BE2C (cell line): ENCODE data around the gene CAV1.

Experiments used
- DNase-seq: peaks from one replicate; pipeline ENCODE4 v3.0.0-alpha.2; 2020
- H3K27me3 ChIP-seq: fragments of 250-450 bp; sonication (Bioruptor Pico); 2 replicates; pipeline ENCODE4 v1.5.1; 2020; ENCODE audit warnings: mild to moderate bottlenecking
- H3K36me3 ChIP-seq: fragments of 250-450 bp; sonication (Bioruptor Pico); 2 replicates; pipeline ENCODE4 v1.5.1; 2020; ENCODE audit warnings: mild to moderate bottlenecking
- H3K4me1 ChIP-seq: fragments of 250-450 bp; sonication (Bioruptor Pico); 2 replicates; pipeline ENCODE4 v1.5.1; 2020
- H3K4me3 ChIP-seq: 2 replicates; pipeline ENCODE4 v1.5.1; 2011; ENCODE audit warnings: low read depth, low read length
- H3K9me3 ChIP-seq: fragments of 250-450 bp; sonication (Bioruptor Pico); 2 replicates; pipeline ENCODE4 v1.5.1; 2020
- TF ChIP-seq, protein P1 (sequence below): IDR thresholded peaks from 2 replicates; pipeline ENCODE4 v1.5.1; 2012; ENCODE audit warnings: mild to moderate bottlenecking, low read depth, low read length

CAV1 gene

DNA sequence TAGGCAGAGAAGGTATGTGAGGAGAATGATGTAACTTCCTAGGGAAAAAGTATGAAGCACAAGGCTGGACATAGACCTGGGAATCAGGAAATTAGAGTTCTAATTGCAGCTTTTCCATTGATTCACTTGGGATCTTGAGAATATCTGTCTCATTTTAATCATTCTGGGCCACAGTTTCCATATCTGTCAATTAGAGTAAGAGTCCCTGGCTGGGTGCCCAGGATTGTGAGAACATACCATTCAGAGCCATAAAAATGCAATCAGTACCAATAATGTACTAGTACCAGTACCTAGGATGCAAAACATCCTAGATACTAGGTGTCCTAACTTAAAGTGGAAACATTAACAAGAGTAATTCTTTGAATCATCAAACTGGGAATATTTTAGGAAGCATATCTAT, 29.6 kb downstream of the CAV1 start:
- no peak for DNase-seq
- Histone ChIP-seq H3K4me1 (no peaks in the 10 kb centered on the region), H3K9me3 (no peaks in the 10 kb centered on the region), H3K4me3 (no peak overlapping the region), H3K36me3 (no peaks in the 10 kb centered on the region), H3K27me3 (no peaks in the 10 kb centered on the region)
- TF ChIP-seq, protein P1, sequence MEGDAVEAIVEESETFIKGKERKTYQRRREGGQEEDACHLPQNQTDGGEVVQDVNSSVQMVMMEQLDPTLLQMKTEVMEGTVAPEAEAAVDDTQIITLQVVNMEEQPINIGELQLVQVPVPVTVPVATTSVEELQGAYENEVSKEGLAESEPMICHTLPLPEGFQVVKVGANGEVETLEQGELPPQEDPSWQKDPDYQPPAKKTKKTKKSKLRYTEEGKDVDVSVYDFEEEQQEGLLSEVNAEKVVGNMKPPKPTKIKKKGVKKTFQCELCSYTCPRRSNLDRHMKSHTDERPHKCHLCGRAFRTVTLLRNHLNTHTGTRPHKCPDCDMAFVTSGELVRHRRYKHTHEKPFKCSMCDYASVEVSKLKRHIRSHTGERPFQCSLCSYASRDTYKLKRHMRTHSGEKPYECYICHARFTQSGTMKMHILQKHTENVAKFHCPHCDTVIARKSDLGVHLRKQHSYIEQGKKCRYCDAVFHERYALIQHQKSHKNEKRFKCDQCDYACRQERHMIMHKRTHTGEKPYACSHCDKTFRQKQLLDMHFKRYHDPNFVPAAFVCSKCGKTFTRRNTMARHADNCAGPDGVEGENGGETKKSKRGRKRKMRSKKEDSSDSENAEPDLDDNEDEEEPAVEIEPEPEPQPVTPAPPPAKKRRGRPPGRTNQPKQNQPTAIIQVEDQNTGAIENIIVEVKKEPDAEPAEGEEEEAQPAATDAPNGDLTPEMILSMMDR = no peak

DNA sequence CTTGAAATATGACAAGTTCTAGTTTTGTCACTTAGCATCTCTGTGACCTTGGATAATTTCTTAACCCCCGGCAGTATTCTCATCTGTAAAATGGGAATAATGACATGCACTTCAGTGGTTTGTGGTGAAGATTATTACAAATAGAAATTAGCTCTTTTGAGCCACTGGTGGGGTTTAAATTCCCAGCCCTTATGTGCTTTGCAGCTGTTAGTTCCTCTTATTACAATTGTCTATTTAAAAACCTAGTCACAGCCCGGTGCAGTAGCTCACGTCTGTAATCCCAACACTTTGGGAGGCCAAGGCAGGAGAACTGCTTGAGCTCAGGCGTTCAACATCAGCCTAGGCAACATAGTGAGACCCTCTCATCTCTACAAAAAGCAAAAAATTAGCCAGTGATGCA, 30.1 kb downstream of the CAV1 start:
- H3K36me3 ChIP-seq = no peaks in the 10 kb centered on the region
- TF ChIP-seq, protein P1 = no peak
- no peaks in the 10 kb centered on the region for H3K9me3 ChIP-seq
- H3K4me1 ChIP-seq = no peaks in the 10 kb centered on the region
- H3K27me3 ChIP-seq = no peaks in the 10 kb centered on the region
- no peak overlapping the region for H3K4me3 ChIP-seq
- no peak for DNase-seq

DNA sequence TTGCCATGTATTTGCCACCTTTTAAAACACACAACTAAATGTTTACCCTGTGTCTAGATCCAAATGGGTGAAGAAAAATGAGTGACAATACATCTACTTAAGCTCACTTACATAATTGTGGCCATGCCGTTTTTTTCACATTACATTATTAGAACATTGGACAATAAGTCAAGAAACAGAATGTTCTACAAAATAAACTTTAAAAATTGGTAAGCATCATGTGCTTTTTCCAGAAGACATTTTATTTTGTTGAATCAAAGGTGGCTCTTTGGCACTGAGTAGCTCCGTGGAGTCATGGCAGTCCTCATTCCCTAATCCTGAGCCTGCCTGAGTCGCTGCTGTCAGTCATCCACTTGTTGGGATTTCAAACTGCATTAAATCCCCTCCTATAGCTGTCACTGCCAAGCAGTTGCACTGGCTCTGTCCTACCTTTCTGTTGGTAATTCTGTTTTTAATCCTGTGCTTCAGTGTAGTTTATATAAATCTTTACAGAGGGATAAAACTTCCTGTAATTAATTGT, 32.3 kb downstream of the CAV1 start:
- Histone ChIP-seq H3K4me1 (no peaks in the 10 kb centered on the region), H3K4me3 (no peak overlapping the region), H3K36me3 (no peaks in the 10 kb centered on the region), H3K9me3 (no peaks in the 10 kb centered on the region), H3K27me3 (no peaks in the 10 kb centered on the region)
- TF ChIP-seq, protein P1 = no peak
- DNase-seq = no peak

DNA sequence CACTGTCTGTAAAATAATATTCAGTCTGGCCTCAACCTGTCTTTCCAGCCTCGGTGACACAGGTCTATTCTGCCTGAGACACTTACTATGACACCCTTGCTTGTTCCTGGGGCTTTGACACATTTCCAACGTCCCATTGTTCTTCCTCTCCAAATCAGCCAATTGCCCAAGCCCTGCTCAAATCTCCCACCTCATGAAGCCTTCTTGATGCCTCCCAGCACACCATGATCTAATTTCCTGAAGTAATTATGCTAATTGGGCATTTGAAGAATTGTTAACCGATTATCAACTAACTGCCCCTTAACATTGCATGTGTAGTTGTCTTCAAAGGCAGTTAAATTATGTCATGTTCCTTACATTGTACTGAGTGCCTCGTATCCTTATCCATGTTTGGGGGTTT, 33.1 kb downstream of the CAV1 start:
- no peaks in the 10 kb centered on the region for H3K4me1 ChIP-seq
- no peaks in the 10 kb centered on the region for H3K9me3 ChIP-seq
- no peak for DNase-seq
- H3K4me3 ChIP-seq = no peak overlapping the region
- H3K36me3 ChIP-seq = no peaks in the 10 kb centered on the region
- TF ChIP-seq, protein P1 = no peak
- no peaks in the 10 kb centered on the region for H3K27me3 ChIP-seq

DNA sequence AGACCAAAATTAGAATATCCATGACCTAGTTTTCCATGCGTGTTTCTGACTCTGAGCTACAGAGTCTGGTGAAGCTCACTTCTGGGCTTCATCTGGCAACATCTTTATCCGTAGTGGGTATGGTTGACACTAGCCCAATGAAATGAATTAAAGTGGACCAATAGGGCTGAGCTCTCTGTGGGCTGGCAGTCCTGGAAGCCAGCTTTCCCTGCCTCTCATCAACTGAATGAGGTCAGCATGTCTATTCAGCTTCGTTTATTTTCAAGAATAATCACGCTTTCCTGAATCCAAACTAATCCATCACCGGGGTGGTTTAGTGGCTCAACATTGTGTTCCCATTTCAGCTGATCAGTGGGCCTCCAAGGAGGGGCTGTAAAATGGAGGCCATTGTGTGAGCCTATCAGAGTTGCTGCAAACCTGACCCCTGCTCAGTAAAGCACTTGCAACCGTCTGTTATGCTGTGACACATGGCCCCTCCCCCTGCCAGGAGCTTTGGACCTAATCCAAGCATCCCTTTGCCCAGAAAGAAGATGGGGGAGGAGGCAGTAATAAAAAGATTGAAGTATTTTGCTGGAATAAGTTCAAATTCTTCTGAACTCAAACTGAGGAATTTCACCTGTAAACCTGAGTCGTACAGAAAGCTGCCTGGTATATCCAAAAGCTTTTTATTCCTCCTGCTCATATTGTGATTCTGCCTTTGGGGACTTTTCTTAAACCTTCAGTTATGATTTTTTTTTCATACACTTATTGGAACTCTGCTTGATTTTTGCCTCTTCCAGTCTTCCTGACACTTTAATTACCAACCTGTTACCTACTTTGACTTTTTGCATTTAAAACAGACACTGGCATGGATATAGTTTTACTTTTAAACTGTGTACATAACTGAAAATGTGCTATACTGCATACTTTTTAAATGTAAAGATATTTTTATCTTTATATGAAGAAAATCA, 35.5 kb downstream of the CAV1 start:
- Histone ChIP-seq H3K27me3 (no peaks in the 10 kb centered on the region; the same call in 1 of the 2 replicates), H3K4me1 (no peaks in the 10 kb centered on the region), H3K4me3 (no peak overlapping the region), H3K9me3 (no peaks in the 10 kb centered on the region), H3K36me3 (no peaks in the 10 kb centered on the region)
- TF ChIP-seq, protein P1 = no peak
- DNase-seq = no peak
